Stimulated activated CD4-positive, alpha-beta T cell treated with anti-CD3 and anti-CD28 coated beads, Interleukin-2, amount 100 ng/mL, for 4 hours (primary cell): ENCODE measurements around the gene TNKS1BP1.
"Not testable (repeated sequence)": the region's sequence is repeated elsewhere in the genome, so short reads cannot be mapped to it uniquely, and the experiment has no call there.

Experiments
- DNase-seq: peaks from one replicate; pipeline ENCODE4 v3.0.0-alpha.2; 2020; ENCODE audit warnings: low read depth

The TNKS1BP1 gene

GRCh38 chr11:57354699-57355098, 29.9 kb upstream of the TNKS1BP1 start:
- DNase-seq = no peak

- DNase-seq = no peak
Observed at GRCh38 chr11:57353852-57354251, 29.1 kb upstream of the TNKS1BP1 start.

- DNase-seq = no peak
Observed at GRCh38 chr11:57353446-57353845, 28.7 kb upstream of the TNKS1BP1 start.

DNA sequence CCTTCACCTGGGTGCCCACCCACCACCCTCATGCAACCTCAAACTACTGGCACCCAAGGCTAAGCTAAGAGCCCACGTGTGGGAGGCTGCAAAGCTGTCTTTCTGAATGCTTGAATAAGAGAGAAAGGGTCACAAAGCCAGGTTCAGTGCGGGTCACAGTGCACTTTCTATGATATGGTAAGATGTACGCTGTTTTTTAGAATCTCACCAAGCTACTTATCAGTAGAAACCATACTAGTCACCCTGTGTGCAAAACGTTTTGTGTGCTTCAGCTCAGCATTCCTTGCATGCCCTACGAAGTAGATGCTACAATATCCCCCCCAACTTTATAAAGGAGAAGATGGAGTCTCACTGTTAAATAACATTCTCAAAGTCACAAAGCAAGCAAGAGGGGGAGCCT, 28.3 kb upstream of the TNKS1BP1 start:
- no peak for DNase-seq

- DNase-seq = peak; percentile 32
Observed at GRCh38 chr11:57349491-57350274, 24.9 kb upstream of the TNKS1BP1 start.

DNA sequence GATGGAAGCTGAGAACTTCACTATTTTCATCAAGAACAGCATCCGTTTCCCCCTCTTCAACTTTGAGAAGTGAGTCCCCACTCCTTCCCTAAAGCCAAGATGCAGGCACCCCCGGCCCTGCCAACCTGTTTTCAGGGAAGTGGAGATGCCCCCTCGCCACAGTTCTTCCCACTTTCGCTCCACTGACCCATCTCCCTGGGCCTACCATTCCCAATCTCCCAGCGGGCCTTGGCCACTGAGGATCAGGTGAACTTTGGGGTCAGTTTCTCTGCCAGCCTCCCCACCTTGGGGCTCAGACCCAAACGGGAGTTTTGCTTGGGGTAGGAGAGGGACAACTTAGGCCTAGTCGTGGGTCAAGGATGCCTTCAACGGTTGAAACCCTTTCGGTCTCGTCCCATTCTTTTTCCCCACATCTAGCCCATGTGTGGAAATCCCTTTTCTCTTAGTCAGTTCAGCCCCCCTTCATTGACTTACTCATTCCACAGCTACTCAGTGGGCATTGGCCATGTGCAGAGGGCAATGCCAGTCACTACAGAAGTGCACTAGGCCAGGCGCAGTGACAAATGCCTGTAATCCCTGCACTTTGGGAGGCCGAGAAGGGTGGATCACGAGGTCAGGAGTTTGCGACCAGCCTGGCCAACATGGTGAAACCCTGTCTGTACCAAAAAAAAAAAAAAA, 24.0 kb upstream of the TNKS1BP1 start:
- no peak for DNase-seq

GRCh38 chr11:57348052-57348451, 23.3 kb upstream of the TNKS1BP1 start:
- DNase-seq = no peak

- no peak for DNase-seq
Observed at GRCh38 chr11:57347336-57347735, 22.6 kb upstream of the TNKS1BP1 start.

DNA sequence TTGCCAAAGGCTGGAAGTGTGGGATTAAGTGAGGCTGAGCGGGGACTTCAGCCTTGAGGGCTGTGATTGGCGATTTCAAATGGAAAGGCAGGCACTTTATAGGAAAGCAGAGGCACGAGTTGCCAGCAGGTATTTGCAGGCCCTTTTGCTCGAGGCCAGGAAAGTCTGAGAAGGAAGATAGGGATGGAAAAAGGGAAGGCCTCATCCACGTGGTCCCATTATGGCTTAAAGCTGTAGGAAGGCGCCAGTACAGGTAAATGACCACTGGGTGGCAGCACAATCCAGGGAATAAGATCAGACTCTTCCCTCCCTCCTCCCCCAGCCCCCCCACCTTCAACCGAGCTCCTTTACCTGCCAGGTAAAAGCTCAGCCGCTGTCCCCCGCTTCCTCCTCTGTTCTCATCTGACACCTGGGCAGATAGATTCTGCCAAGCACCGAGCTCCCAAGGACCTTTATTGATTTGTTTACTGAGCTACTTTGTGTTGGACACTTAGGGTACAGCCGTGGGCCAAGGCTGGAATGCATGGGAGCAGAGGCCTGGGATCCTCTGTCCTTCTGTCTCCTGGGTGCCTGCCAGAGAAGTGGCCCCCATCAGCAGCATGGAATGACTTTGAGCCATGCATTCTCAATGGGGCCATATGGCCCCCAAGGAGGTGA, 20.9 kb upstream of the TNKS1BP1 start:
- peak; percentile 66 for DNase-seq

DNA sequence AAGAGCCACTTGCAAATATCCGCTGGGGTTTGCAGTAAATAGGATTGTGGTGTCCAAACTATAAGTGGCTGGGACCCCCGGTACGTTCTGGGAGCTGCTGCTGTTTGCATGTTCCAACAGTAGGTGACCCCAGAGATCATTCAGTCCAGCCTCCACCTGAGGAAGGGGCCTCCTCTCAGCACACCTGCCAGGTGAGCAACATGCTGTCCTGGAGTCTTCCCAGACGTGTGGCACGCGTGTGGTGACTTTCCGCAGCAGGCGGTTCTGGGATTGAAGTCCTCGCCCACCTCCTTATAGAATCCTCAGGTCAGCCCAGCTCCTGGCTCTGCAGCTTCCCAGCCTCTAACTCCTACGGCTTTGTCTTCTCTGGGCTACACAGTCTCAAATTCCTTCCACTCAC, 20.1 kb upstream of the TNKS1BP1 start:
- DNase-seq = no peak

- DNase-seq = no peak
Observed at GRCh38 chr11:57343825-57344224, 19.1 kb upstream of the TNKS1BP1 start.

GRCh38 chr11:57342702-57343101, 17.9 kb upstream of the TNKS1BP1 start:
- no peak for DNase-seq

- DNase-seq = no peak
Observed at GRCh38 chr11:57341250-57341808, 16.6 kb upstream of the TNKS1BP1 start.

- no peak for DNase-seq
Observed at GRCh38 chr11:57340039-57340615, 15.4 kb upstream of the TNKS1BP1 start.

DNA sequence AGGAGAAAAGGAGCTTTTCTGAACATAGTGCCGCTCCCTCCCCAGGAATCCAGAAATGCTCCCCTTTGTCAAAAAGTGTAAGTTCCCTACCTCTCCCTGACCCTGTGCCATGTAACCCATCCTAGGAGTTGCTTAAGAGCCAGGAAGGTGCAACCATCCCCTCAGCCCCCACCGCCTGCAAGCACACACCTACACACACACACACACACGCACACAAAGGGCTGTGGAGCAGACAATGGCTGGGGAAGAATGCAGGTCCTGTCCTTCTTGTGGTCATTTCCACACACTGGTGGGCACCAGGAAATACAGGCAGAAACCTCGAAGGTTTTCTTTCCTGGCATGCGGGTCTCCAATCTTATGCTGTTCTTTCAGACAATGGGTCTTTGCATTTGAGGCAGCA, 14.6 kb upstream of the TNKS1BP1 start:
- DNase-seq = no peak

DNA sequence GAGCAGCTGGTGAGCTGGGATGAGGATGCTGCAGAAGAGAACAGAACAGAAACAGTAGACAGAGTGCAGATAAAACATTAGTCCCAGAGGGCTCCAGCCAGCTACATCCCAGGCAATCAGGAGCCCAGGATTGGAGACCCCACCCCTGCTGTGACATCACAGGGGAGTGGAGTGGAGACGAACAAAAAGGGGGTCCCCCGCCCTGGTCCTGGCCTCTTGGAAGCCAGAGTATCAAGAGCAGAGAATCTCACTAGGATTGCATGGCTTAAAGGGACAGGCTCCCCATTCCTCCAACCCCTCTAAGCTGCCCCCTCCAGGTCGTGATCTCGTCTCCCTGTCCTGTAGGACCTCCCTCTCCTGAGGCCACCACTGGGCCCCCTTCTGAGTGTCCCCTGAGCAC, 13.4 kb upstream of the TNKS1BP1 start, which contains the start of gene P2RX3:
TSS of gene P2RX3 (plus strand) at position 211 of the 400 bp plus-strand sequence. CDS start 199 bp downstream, outside the sequence.
- DNase-seq = no peak

- DNase-seq = not testable (repeated sequence)
Observed at GRCh38 chr11:57336856-57337255, 12.1 kb upstream of the TNKS1BP1 start.

DNA sequence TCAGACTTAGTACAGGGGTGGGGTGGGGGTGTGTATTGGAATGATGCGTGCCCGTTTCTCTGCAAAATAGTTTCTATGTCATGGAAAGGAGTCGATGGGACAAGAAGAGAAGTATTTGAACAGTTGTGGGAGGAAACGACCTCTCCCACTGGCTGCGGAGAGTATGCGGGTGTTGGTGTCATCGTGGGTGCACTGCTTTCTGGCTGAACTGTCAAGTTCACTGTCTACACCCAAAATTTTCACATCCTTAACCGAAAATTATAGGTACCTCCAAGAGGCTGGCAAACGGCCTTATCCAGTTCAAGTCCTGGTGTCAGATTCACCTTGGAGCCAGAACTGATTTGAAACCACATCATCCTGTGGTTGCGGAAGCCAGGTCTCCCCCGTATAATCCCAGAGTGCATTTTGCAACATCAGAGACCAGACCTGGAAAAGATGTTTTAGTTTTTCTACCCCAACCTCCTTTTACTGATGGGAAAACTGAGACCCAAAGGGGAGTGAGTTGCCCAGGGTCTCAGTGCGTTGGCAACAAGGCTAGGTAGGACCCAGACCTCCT, 11.4 kb upstream of the TNKS1BP1 start:
- DNase-seq = no peak

GRCh38 chr11:57335343-57336110, 10.8 kb upstream of the TNKS1BP1 start, which contains the start of gene SSRP1:
Gene SSRP1 (minus strand): TSS chr11:57335892. CDS start chr11:57335121, 771 bp downstream.
- DNase-seq = peak; percentile 82

DNA sequence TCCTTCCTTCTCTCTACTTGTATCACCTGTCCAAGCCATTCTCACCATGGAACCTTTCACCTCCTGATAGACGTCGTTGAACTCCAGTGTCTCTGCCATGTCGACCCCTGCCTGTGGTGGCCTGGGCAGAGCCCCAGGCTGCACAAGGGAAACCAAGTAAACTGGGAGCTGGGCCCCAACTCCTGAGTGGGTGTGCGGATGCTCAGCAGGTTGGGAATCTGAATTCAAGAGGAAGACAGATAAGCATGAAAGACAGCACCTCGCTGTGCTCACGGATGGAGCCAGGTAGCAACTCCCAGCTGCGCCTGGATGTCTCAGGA, 10.2 kb upstream of the TNKS1BP1 start:
- DNase-seq = no peak
